Heart left ventricle (tissue), 16 donors: ENCODE measurements around the gene FBN1. TPM values are rescaled to one million over a fixed set of nuclear protein-coding genes. Genes with fewer than 3 reads are reported as not detected.
A peak's percentile ranks its signal among the peaks of the same experiment; 100 is the strongest.

Experiments used
- ATAC-seq, 4 donors: fragments of 200-7000 bp; cut with Tn5 transposase; one replicate each; pipeline ENCODE4 v1.9.1; 2020 to 2022; ENCODE audit warnings: moderate library complexity in 4 of 4, mild to moderate bottlenecking in 3 of 4, moderate number of reproducible peaks in 1 of 4
- DNase-seq, 5 donors: peaks; one replicate each; pipeline ENCODE4 v3.0.0-alpha.2; 2020
- H3K27ac ChIP-seq, 12 donors: fragments of 200-600 bp; sonication (generic) in 4 of 12; one replicate each; pipeline versions ENCODE4 v1.5.0 to v1.8.0; 2016 to 2022; ENCODE audit warnings: mild to moderate bottlenecking in 2 of 12
- H3K27me3 ChIP-seq, 9 donors: fragments of 200-600 bp; sonication (generic) in 2 of 9; one replicate each; pipeline versions ENCODE4 v1.5.1 to v1.8.0; 2016 to 2022; ENCODE audit warnings: mild to moderate bottlenecking in 3 of 9
- H3K36me3 ChIP-seq, 9 donors: fragments of 200-600 bp; sonication (generic) in 2 of 9; one replicate each; pipeline versions ENCODE4 v1.5.0 to v1.8.0; 2018 to 2022; ENCODE audit warnings: mild to moderate bottlenecking in 2 of 9
- H3K4me1 ChIP-seq, 12 donors: fragments of 200-600 bp; sonication (generic) in 4 of 12; one replicate each; pipeline versions ENCODE4 v1.5.0 to v1.8.0; 2016 to 2022; ENCODE audit warnings: mild to moderate bottlenecking in 3 of 12
- H3K4me3 ChIP-seq, 12 donors: fragments of 200-600 bp; sonication (generic) in 4 of 12; one replicate each; pipeline versions ENCODE4 v1.5.0 to v1.8.0; 2017 to 2022; ENCODE audit warnings: mild to moderate bottlenecking in 9 of 12, moderate library complexity in 4 of 12
- H3K9me3 ChIP-seq, 12 donors: fragments of 200-600 bp; sonication (generic) in 4 of 12; one replicate each; pipeline versions ENCODE4 v1.5.0 to v1.8.0; 2016 to 2022; ENCODE audit warnings: mild to moderate bottlenecking in 1 of 12
- POLR2A ChIP-seq, 2 donors: fragments of 450-650 bp; IDR thresholded peaks; one replicate each; pipeline ENCODE4 v1.6.1; 2017; ENCODE audit warnings: antibody characterized with exemption in 2 of 2, mild to moderate bottlenecking in 2 of 2, moderate library complexity in 2 of 2
- WGBS, 4 donors: extraction: QIAGEN DNeasy Blood & Tissue Kit in 2 of 4; methylation state at CpG; one replicate each; pipeline versions ENCODE4 v1.1.5 to v1.1.7; 2013 to 2018; 5-methylcytosine and 5-hydroxymethylcytosine counted together
- intact Hi-C, 10 donors: fragments of 100-400 bp; cut with DNase I; formaldehyde crosslinking; loops; one replicate each; pipeline versions ENCODE4 v1.11.1 to v1.14.2; 2022
- polyA plus RNA-seq, 2 donors: library from polyadenylated mRNA; stranded (reverse); fragments of 200-250 nt; gene quantifications; one replicate each; pipeline ENCODE4 v1.2.3, GENCODE V29; 2013
- total RNA-seq, 9 donors: library from RNA; depleted of rRNA in 2 of 9; stranded (reverse); fragments of >200 nt in 2 of 9; fragmentation: NEBNext Ultra II Directional in 3 of 9; extraction: Animal tissue kit (Norgen Biotek cat#: 25700) in 3 of 9; gene quantifications; one replicate each; pipeline versions ENCODE4 v1.1.0 to v1.2.4, GENCODE V29; 2016 to 2023
- TF ChIP-seq, protein P1 (sequence below), 12 donors: fragments of 200-600 bp; sonication (generic) in 4 of 12; IDR thresholded peaks; one replicate each; pipeline versions ENCODE4 v1.5.0 to v1.8.0; 2018 to 2022; ENCODE audit warnings: antibody characterized with exemption in 12 of 12, mild to moderate bottlenecking in 5 of 12
- donor health status: ischemic (EF 13 %, LVEDD 7.1; RV severe dilation, severe dysfunction).
- donor health status: healthy with polysubstance abuse.
- donor health status: DM: no; HTN: yes; CAD: no.
- donor health status: DM: no; HTN: no; CAD: no.
- donor health status: ischemic (EF 25% LVEDD 6.9; RV normal size, moderate dysfunction).
- donor health status: ischemic (EF 25% LVEDD 5.7; RV mildly dilated, moderate dysfunction).
- donor health status: healthy.
- donor health status: DM: yes; HTN: yes; CAD: no.
- donor health status: ischemic (EF 35%, LVEDD 5.7; RV mildly dilated, moderate dysfunction).
- donor health status: nonischemic (EF 11% LVEDD 7.7; RV severe dilation, severe dysfunction).
- donor health status: DM: yes; HTN: yes; CAD: no.
- donor health status: PGD.
- donor health status: ischemic (EF 29% LVEDD 5.4; RV normal size, mild dysfunction).
- donor health status: nonischemic (EF 23%, LVEDD 6.1; RV moderate dilation, normal function).

Gene FBN1
- total and polyA plus RNA-seq, 11 donors: 5.7 to 115 (median 31.4) TPM

- Histone ChIP-seq H3K36me3 (no peaks in the 10 kb centered on the region), H3K4me1 (no peaks in the 10 kb centered on the region), H3K27me3 (no peaks in the 10 kb centered on the region), H3K4me3 (no peak overlapping the region), H3K27ac (peak overlapping the region in 6 of 12 donors; percentile 19 to 55 (median 33)), H3K9me3 (no peaks in the 10 kb centered on the region)
- no peak for TF ChIP-seq POLR2A (IDR thresholded peaks at IDR 0.05)
- TF ChIP-seq, protein P1, sequence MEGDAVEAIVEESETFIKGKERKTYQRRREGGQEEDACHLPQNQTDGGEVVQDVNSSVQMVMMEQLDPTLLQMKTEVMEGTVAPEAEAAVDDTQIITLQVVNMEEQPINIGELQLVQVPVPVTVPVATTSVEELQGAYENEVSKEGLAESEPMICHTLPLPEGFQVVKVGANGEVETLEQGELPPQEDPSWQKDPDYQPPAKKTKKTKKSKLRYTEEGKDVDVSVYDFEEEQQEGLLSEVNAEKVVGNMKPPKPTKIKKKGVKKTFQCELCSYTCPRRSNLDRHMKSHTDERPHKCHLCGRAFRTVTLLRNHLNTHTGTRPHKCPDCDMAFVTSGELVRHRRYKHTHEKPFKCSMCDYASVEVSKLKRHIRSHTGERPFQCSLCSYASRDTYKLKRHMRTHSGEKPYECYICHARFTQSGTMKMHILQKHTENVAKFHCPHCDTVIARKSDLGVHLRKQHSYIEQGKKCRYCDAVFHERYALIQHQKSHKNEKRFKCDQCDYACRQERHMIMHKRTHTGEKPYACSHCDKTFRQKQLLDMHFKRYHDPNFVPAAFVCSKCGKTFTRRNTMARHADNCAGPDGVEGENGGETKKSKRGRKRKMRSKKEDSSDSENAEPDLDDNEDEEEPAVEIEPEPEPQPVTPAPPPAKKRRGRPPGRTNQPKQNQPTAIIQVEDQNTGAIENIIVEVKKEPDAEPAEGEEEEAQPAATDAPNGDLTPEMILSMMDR (IDR thresholded peaks at IDR 0.05): no peak
- intact Hi-C loops: loop anchor here in 5 of 10 donors (10.0 kb wide), 5 partner anchors 97 to 277 kb away; partner anchors contain the start of gene FBN1 (in 2 of the 5)
- DNase-seq: no peak
- peak in 2 of 4 donors; percentile 13 to 52 for ATAC-seq
- WGBS, 4 donors: 69 to 79% (median 77%) methylated on average over 3 of the region's 3 CpGs
These were observed 278.0 kb downstream of the FBN1 start for GRCh38 chr15:48367483-48367882.

DNA sequence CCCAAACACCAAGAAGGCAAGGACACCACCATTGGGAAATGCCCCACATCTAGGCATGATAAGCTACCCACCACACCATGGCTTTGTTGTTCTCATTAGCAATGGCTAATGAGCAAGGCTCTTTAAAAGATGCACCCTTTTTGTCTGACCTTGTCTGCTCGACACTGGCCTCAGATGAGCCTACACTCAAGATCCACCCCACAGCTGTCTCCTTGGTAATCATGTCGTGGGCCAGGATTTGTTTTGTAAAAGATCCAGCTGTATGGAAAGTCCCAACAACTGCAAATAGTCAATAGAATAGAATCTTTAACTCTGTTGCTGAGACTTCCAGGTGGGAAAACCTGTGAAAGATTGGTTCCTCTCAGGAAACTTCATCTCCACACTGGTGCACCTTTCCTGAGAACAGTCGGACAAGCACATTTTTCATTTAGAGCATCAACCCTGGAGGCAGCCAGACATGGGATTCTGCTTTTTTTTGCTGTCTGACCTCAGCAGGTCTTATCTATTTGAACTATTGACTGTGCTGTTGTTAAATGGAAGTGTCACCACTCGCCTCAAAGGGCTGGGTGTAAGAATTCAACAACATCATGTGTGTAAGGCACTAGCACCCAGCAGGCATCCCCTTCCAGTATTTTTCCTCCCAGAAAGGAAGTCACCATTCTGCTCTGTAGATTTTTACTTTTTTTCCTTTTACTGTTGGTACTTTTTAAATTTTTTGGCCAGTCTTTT, 278.8 kb downstream of the FBN1 start:
- Histone ChIP-seq H3K4me1 (no peaks in the 10 kb centered on the region), H3K27me3 (no peaks in the 10 kb centered on the region), H3K9me3 (no peaks in the 10 kb centered on the region), H3K36me3 (no peaks in the 10 kb centered on the region), H3K4me3 (no peak overlapping the region), H3K27ac (peak overlapping the region in 4 of 12 donors; percentile 23 to 55 (median 40))
- DNase-seq (peak in 1 of 5 donors; percentile 30), ATAC-seq (peak; percentile 32 to 87 (median 72))
- 56 to 64% (median 58%) methylated on average over 4 of the region's 4 CpGs for WGBS, 4 donors
- intact Hi-C loops: loop anchor here in 5 of 10 donors (10.0 kb wide), 5 partner anchors 98 to 278 kb away; partner anchors contain the start of gene FBN1 (in 2 of the 5)
- TF ChIP-seq, protein P1 (IDR thresholded peaks at IDR 0.05): no peak

GRCh38 chr15:48365575-48365974, 279.9 kb downstream of the FBN1 start:
- intact Hi-C loops: loop anchor here in 5 of 10 donors (10.0 kb wide), 5 partner anchors 99 to 279 kb away; partner anchors contain the start of gene FBN1 (in 2 of the 5)
- H3K4me1 ChIP-seq: no peaks in the 10 kb centered on the region
- WGBS, 4 donors: 91 to 100% (median 95%) methylated on average over 1 of the region's 1 CpG
- no peaks in the 10 kb centered on the region for H3K36me3 ChIP-seq
- no peaks in the 10 kb centered on the region for H3K27me3 ChIP-seq
- H3K9me3 ChIP-seq: peaks cover 0 to 3% (median 0%) of the 10 kb centered on the region in 12 donors
- TF ChIP-seq POLR2A (IDR thresholded peaks at IDR 0.05): no peak
- TF ChIP-seq, protein P1 (IDR thresholded peaks at IDR 0.05): no peak
- ATAC-seq (no peak), DNase-seq (no peak)
- no peak overlapping the region for H3K27ac ChIP-seq
- H3K4me3 ChIP-seq: no peak overlapping the region

- Histone ChIP-seq H3K36me3 (no peaks in the 10 kb centered on the region), H3K27me3 (no peaks in the 10 kb centered on the region), H3K4me3 (no peak overlapping the region), H3K4me1 (peaks cover 0 to 10% (median 2%) of the 10 kb centered on the region in 12 donors), H3K27ac (no peak overlapping the region), H3K9me3 (peaks cover 0 to 3% (median 0%) of the 10 kb centered on the region in 12 donors)
- DNase-seq: no peak
- ATAC-seq: no peak
- TF ChIP-seq POLR2A (IDR thresholded peaks at IDR 0.05): no peak
- TF ChIP-seq, protein P1 (IDR thresholded peaks at IDR 0.05): no peak
- 55 to 73% (median 63%) methylated on average over 5 of the region's 5 CpGs for WGBS, 4 donors
- intact Hi-C loops: loop anchor here in 5 of 10 donors (10.0 kb wide), 5 partner anchors 101 to 281 kb away; partner anchors contain the start of gene FBN1 (in 2 of the 5)
These were observed 282.0 kb downstream of the FBN1 start for GRCh38 chr15:48363474-48363873.
